DND-41 (cell line): Measurements from ENCODE around the gene ZRANB3.
"Not testable (repeated sequence)": the region's sequence is repeated elsewhere in the genome, so short reads cannot be mapped to it uniquely, and the experiment has no call there.

ENCODE experiments used
- ATAC-seq: fragments of 200-7000 bp; cut with Tn5 transposase; 3 replicates; pipeline ENCODE4 v1.9.1; 2021; ENCODE audit warnings: low read depth; ENCODE audit not compliant: insufficient read depth
- DNase-seq: peaks from one replicate; pipeline ENCODE4 v3.0.0-alpha.2; 2020
- H2AFZ ChIP-seq: 2 replicates; pipeline ENCODE4 v1.6.0; 2012; ENCODE audit warnings: low read depth, low read length
- H3K27ac ChIP-seq: 2 replicates; pipeline ENCODE4 v1.5.1; 2012; ENCODE audit warnings: low read length, inconsistent platforms
- H3K27me3 ChIP-seq: fragments of 200-600 bp; sonication (generic); 2 replicates; pipeline ENCODE4 v1.6.0; 2012; ENCODE audit warnings: low read length, mild to moderate bottlenecking, inconsistent platforms; ENCODE audit not compliant: insufficient read depth, poor library complexity
- H3K36me3 ChIP-seq: 2 replicates; pipeline ENCODE4 v1.5.1; 2012; ENCODE audit warnings: low read length, inconsistent platforms; ENCODE audit not compliant: insufficient read depth
- H3K4me1 ChIP-seq: 2 replicates; pipeline ENCODE4 v1.5.1; 2012; ENCODE audit warnings: mild to moderate bottlenecking, low read length; ENCODE audit not compliant: insufficient read depth
- H3K4me2 ChIP-seq: 2 replicates; pipeline ENCODE4 v1.6.0; 2012; ENCODE audit warnings: mild to moderate bottlenecking, moderate library complexity, low read length, inconsistent platforms; ENCODE audit not compliant: insufficient read depth
- H3K4me3 ChIP-seq, 2 experiments: fragments of 200-600 bp in 1 of 2; shearing (Covaris generic) in 1 of 2; 2 replicates each; pipeline ENCODE4 v1.5.1; 2012 to 2016; ENCODE audit warnings: inconsistent platforms in 2 of 2, low read length in 2 of 2, mild to moderate bottlenecking in 2 of 2, low read depth in 1 of 2, moderate library complexity in 1 of 2
- H3K79me2 ChIP-seq: 2 replicates; pipeline ENCODE4 v1.6.0; 2012; ENCODE audit warnings: low read length, inconsistent platforms; ENCODE audit not compliant: insufficient read depth
- H3K9ac ChIP-seq: 2 replicates; pipeline ENCODE4 v1.6.0; 2012; ENCODE audit warnings: low read depth, mild to moderate bottlenecking, inconsistent platforms, low read length, moderate library complexity
- H3K9me3 ChIP-seq: 2 replicates; pipeline ENCODE4 v1.5.1; 2012; ENCODE audit warnings: low read length, moderate library complexity, mild to moderate bottlenecking, inconsistent platforms; ENCODE audit not compliant: insufficient read depth, severe bottlenecking
- H4K20me1 ChIP-seq: 2 replicates; pipeline ENCODE4 v1.6.0; 2012; ENCODE audit warnings: low read length; ENCODE audit not compliant: insufficient read depth
- EZH2 ChIP-seq: IDR thresholded peaks from 3 replicates; pipeline ENCODE4 v1.6.1; 2012; ENCODE audit warnings: borderline replicate concordance, low read depth, mild to moderate bottlenecking, moderate library complexity, low read length, inconsistent platforms; ENCODE audit not compliant: severe bottlenecking
- TF ChIP-seq, protein P1 (sequence below): IDR thresholded peaks from 2 replicates; pipeline ENCODE4 v1.5.1; 2012; ENCODE audit warnings: borderline replicate concordance, low read length, moderate library complexity, mild to moderate bottlenecking; ENCODE audit not compliant: poor library complexity, severe bottlenecking; ENCODE audit errors: extremely low read depth

The ZRANB3 gene

DNA sequence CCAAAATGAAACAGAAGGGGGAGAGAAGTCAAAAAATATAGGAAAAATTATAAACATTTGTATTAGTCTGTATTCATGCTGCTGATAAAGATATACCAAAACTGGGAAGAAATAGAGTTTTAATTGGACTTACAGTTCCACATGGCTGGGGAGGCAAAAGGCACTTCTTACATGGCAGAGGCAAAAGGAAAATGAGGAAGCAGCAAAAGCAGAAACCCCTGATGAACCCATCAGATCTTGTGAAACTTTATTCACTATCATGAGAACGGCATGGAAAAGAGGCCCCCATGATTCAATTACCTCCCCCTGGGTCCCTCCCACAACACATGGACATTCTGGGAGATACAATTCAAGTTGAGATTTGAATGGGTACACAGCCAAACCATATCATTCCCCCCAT is 79.1 kb downstream of the ZRANB3 start:
- H3K9me3 ChIP-seq: peaks cover 19% of the 10 kb centered on the region
- DNase-seq: no peak
- TF ChIP-seq EZH2: no peak
- TF ChIP-seq, protein P1, sequence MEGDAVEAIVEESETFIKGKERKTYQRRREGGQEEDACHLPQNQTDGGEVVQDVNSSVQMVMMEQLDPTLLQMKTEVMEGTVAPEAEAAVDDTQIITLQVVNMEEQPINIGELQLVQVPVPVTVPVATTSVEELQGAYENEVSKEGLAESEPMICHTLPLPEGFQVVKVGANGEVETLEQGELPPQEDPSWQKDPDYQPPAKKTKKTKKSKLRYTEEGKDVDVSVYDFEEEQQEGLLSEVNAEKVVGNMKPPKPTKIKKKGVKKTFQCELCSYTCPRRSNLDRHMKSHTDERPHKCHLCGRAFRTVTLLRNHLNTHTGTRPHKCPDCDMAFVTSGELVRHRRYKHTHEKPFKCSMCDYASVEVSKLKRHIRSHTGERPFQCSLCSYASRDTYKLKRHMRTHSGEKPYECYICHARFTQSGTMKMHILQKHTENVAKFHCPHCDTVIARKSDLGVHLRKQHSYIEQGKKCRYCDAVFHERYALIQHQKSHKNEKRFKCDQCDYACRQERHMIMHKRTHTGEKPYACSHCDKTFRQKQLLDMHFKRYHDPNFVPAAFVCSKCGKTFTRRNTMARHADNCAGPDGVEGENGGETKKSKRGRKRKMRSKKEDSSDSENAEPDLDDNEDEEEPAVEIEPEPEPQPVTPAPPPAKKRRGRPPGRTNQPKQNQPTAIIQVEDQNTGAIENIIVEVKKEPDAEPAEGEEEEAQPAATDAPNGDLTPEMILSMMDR: no peak

DNA sequence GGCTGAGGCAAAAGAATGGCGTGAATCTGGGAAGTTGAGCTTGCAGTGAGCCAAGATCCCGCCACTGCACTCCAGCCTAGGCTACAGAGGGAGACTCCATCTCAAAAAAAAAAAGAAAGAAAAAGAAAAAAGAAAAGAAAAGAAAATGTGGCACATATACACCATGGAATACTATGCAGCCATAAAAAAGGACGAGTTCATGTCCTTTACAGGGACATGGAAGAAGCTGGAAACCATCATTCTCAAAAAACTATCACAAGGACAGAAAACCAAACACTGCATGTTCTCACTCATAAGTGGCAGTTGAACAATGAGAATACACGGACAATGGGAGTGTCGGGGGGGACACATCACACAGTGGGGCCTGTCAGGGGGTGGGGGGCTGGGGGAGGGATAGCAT is 88.0 kb downstream of the ZRANB3 start:
- H3K79me2 ChIP-seq, H3K36me3 ChIP-seq, H2AFZ ChIP-seq, H3K9ac ChIP-seq, H3K4me2 ChIP-seq, H4K20me1 ChIP-seq, H3K27me3 ChIP-seq, H3K9me3 ChIP-seq, DNase-seq, H3K4me3 ChIP-seq, ATAC-seq, H3K4me1 ChIP-seq, H3K27ac ChIP-seq: not testable (repeated sequence)

More for the DNA sequence above, 79.1 kb downstream of the ZRANB3 start:
- H3K4me2 ChIP-seq: no peak overlapping the region
- H3K9ac ChIP-seq: no peak overlapping the region
- H3K36me3 ChIP-seq: peaks cover 6% of the 10 kb centered on the region; the same call in 1 of the 2 replicates
- no peak overlapping the region for H3K27ac ChIP-seq
- ATAC-seq: no peak
- no peaks in the 10 kb centered on the region for H4K20me1 ChIP-seq
- H3K27me3 ChIP-seq: no peaks in the 10 kb centered on the region
- H3K4me1 ChIP-seq: no peaks in the 10 kb centered on the region
- H3K4me3 ChIP-seq: no peak overlapping the region
- H3K79me2 ChIP-seq: no peaks in the 10 kb centered on the region
- H2AFZ ChIP-seq: no peak overlapping the region

DNA sequence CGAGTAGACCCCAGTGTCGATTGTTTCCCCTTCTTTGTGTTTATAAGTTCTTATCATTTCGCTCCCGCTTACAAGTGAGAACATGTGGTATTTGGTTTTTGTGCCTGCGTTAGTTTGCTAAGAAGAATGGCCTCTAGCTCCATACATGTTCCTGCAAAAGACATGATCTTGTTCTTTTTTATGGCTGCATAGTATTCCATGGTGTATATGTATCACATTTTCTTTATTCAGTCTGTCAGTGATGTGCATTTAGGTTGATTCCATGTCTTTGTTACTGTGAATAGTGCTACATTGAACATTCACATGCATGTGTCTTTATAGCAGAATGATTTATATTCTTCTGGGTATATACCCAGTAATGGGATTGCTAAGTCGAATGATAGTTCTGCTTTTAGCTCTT is 95.9 kb downstream of the ZRANB3 start:
- not testable (repeated sequence) for H3K4me2 ChIP-seq, H3K36me3 ChIP-seq, H3K27me3 ChIP-seq, H3K27ac ChIP-seq, H4K20me1 ChIP-seq, H3K4me1 ChIP-seq, ATAC-seq, H3K79me2 ChIP-seq, H3K9me3 ChIP-seq, H3K9ac ChIP-seq, H3K4me3 ChIP-seq, H2AFZ ChIP-seq, DNase-seq

DNA sequence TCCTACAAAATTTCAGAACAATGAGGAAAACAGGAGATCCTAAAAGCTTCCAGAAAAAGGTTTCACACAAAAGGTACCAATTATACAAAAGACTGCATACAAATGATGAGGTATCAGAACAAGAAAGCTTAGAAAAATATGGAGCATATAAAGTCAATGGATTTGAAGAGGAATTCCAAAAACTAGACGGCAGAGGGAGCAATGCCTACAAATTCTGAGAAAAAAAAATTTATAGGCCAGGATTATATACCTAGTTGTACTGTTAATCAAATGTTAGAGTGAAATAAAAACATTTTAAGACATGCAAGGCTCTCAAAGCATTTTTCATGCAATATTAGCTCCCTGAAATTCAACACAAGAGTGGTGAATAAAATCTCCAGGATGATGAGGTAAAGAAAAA is 106.2 kb downstream of the ZRANB3 start:
- no peak overlapping the region for H2AFZ ChIP-seq

More for the DNA sequence above, 106.2 kb downstream of the ZRANB3 start:
- no peak overlapping the region for H3K27ac ChIP-seq
- no peaks in the 10 kb centered on the region for H3K36me3 ChIP-seq
- no peaks in the 10 kb centered on the region for H3K9me3 ChIP-seq
- H3K79me2 ChIP-seq: no peaks in the 10 kb centered on the region
- no peaks in the 10 kb centered on the region for H3K27me3 ChIP-seq
- DNase-seq (no peak), ATAC-seq (no peak)
- H3K9ac ChIP-seq: no peak overlapping the region
- no peaks in the 10 kb centered on the region for H4K20me1 ChIP-seq
- H3K4me3 ChIP-seq: no peak overlapping the region
- no peak overlapping the region for H3K4me2 ChIP-seq
- TF ChIP-seq EZH2: no peak
- TF ChIP-seq, protein P1: no peak
- H3K4me1 ChIP-seq: no peaks in the 10 kb centered on the region
